Measurements from ENCODE around the gene GPR3. TPM values are rescaled to one million over a fixed set of nuclear protein-coding genes. Genes with fewer than 3 reads are reported as not detected.

The GPR3 gene
- total RNA-seq, 1 experiment from 2014 or later = 0.98 TPM

- ChIA-PET POLR2A (ENCODE audit: unreplicated experiment) (no interaction called here), CTCF (interaction anchor here (1.6 kb wide), 1 partner anchor 103 kb away, joined by 5 read pairs; no protein-coding TSS in a partner anchor)
- Histone ChIP-seq H3F3A (ENCODE audit: insufficient read depth, low read depth) (peaks cover 6% of the 10 kb centered on the region), H2AFZ (no peak overlapping the region), H3K4me2 (no peak overlapping the region), H3K4me3 (no peak overlapping the region), H3K36me3 (ENCODE audit: low read depth) (no peaks in the 10 kb centered on the region), H3K27ac (no peak overlapping the region), H3K79me2 (ENCODE audit: low read depth) (no peaks in the 10 kb centered on the region), H3K27me3 (ENCODE audit: insufficient read depth, low read depth) (no peaks in the 10 kb centered on the region), H3K9me2 (ENCODE audit: insufficient read depth) (no peaks in the 10 kb centered on the region), H3K4me1 (replicated peaks; ENCODE audit: insufficient read depth) (no peaks in the 10 kb centered on the region), H4K20me1 (ENCODE audit: insufficient read depth) (no peaks in the 10 kb centered on the region), H3K9me3 (ENCODE audit: insufficient read depth, low read depth) (no peaks in the 10 kb centered on the region)
- intact Hi-C loops (cut with micrococcal nuclease; ENCODE audit: unreplicated experiment) = loop anchor here (5.0 kb wide), 3 partner anchors 158 to 357 kb away; no protein-coding TSS in a partner anchor
- no TSS peak for BruUV-seq (replicated peaks)
- DNase-seq = no peak
- TF ChIP-seq EZH2 (IDR thresholded peaks at IDR 0.05; ENCODE audit: low read depth) (no peak), CTCF (conservative IDR thresholded peaks at IDR 0.05) (no peak)
Observed at GRCh38 chr1:27399251-27400025, 7.0 kb downstream of the GPR3 start.

GRCh38 chr1:27400082-27400962 lies 7.9 kb downstream of the GPR3 start:
- BruUV-seq (replicated peaks) = no TSS peak
- CTCF ChIA-PET = no interaction called here

More at GRCh38 chr1:27400082-27400962, 7.9 kb downstream of the GPR3 start:
- DNase-seq = no peak
- no peaks in the 10 kb centered on the region for H4K20me1 ChIP-seq (ENCODE audit: insufficient read depth)
- H2AFZ ChIP-seq = no peak overlapping the region
- no peaks in the 10 kb centered on the region for H3K36me3 ChIP-seq (ENCODE audit: low read depth)
- no peak overlapping the region for H3K4me2 ChIP-seq
- H3F3A ChIP-seq (ENCODE audit: insufficient read depth, low read depth) = peaks cover 6% of the 10 kb centered on the region
- TF ChIP-seq EZH2 (IDR thresholded peaks at IDR 0.05; ENCODE audit: low read depth) (no peak), CTCF (conservative IDR thresholded peaks at IDR 0.05) (no peak)
- POLR2A ChIA-PET (ENCODE audit: unreplicated experiment) = no interaction called here
- no peak overlapping the region for H3K27ac ChIP-seq
- no peaks in the 10 kb centered on the region for H3K27me3 ChIP-seq (ENCODE audit: insufficient read depth, low read depth)
- no peak overlapping the region for H3K4me3 ChIP-seq
- H3K79me2 ChIP-seq (ENCODE audit: low read depth) = no peaks in the 10 kb centered on the region
- intact Hi-C loops (cut with micrococcal nuclease; ENCODE audit: unreplicated experiment) = no loop called here
- H3K4me1 ChIP-seq (replicated peaks; ENCODE audit: insufficient read depth) = no peaks in the 10 kb centered on the region
- H3K9me3 ChIP-seq (ENCODE audit: insufficient read depth, low read depth) = no peaks in the 10 kb centered on the region
- no peaks in the 10 kb centered on the region for H3K9me2 ChIP-seq (ENCODE audit: insufficient read depth)
